HG03196 (cell line): ENCODE results near the gene COL4A5.

Experiments used
- ATAC-seq: cut with Tn5 transposase; IDR thresholded peaks from one replicate; pipeline ENCODE4 v1.9.1; 2021; ENCODE audit not compliant: unreplicated experiment

Gene COL4A5

GRCh38 chrX:108737754-108738153 lies 298.1 kb downstream of the COL4A5 start:
- ATAC-seq = no peak

- ATAC-seq = no peak
These were observed 300.7 kb downstream of the COL4A5 start for GRCh38 chrX:108740299-108740774.
